Middle frontal gyrus (tissue), 1 donor: ENCODE measurements around the gene FGD1.
"Not testable (repeated sequence)": the region's sequence is repeated elsewhere in the genome, so short reads cannot be mapped to it uniquely, and the experiment has no call there.

Experiments used
- DNase-seq: peaks from one replicate; pipeline ENCODE4 v3.0.0-alpha.2; 2015; ENCODE audit warnings: low spot score; ENCODE audit errors: extremely low spot score

FGD1 gene

DNA sequence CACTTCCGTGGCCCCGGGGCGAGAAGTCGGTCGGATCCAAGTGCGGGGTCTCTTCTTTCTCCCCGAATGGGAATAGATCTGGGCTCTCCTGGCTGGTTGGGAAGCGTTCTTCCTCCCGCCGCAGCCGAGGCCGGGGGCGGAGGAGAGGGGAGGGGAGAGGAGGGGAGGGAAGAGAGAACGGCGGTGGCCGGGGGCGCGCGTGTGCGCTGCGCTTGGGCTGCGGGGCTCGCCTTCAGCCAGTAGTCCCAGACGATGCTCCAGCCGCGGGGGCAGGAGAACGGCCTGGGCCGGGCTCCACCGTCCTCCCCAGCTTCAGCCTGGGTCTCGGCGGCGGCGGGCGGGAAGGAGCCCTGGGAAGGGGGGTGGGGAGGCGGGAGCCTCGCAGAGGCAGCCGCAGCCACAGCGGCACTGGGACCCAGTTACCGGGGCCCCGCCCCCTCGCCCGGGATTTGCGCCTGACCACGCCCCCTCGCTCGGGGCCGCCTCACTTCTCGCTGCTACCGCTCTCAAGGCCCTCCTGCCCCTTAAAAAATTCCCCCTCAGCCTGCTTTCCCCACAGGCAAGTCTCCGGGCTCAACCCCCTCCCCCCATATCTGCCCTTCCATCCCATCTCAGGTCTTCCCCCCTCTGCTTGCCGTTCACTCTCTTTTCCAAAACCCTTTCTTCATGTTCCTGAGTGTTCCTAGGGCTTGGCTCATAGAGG is at the start of gene FGD1:
Gene FGD1 (minus strand): TSS at position 421 of the 703 bp plus-strand sequence. CDS start 802 bp downstream, outside the sequence.
- no peak for DNase-seq

DNA sequence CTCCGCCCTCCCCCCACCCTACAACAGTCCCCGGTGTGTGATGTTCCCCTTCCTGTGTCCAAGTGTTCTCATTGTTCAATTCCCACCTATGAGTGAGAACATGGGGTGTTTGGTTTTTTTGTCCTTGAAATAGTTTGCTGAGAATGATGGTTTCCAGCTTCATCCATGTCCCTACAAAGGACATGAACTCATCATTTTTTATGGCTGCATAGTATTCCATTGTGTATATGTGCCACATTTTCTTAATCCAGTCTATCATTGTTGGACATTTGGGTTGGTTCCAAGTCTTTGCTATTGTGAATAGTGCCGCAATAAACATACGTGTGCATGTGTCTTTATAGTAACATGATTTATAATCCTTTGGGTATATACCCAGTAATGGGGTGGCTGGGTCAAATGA is 46.2 kb upstream of the FGD1 start:
- DNase-seq, result not testable (repeated sequence)

DNA sequence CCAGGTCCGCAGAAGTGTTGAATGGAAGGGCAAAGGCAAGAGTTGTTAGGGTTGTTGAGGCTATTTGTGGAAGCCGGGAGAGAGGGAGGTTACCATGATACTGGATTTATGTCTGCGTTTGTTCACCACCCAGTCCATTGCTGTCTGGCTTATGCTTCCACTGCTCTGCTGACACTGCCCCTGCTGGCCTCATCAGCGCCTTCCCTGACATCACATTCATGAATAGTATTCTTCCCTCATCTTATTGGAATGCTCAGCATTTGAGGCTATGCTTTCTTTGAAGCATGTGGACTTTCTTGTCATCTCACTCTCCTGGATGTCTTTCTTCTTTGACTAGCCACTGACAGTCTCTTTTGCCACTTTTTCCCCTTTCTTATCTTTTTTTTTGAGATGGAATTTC is 44.3 kb upstream of the FGD1 start:
- no peak for DNase-seq

DNA sequence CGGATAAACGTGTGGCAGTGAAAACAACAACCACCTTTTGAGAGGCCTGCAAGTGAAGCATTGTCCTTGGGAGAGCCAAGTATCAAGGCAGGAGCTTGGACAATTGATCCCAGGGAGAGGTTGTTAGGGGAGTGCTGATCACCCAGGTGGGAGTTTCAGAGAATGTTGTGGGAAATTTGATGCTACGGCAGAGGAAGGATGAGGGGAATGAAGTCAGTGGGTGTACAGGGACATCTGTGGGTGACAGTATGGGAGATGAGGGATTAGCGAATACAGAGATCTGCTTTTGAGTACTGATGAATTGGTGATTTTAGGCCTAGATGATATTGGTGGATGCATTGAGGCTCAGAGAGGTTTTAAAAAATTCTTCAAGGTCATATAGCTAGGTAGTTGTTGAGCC is 38.2 kb upstream of the FGD1 start:
- DNase-seq, result no peak

DNA sequence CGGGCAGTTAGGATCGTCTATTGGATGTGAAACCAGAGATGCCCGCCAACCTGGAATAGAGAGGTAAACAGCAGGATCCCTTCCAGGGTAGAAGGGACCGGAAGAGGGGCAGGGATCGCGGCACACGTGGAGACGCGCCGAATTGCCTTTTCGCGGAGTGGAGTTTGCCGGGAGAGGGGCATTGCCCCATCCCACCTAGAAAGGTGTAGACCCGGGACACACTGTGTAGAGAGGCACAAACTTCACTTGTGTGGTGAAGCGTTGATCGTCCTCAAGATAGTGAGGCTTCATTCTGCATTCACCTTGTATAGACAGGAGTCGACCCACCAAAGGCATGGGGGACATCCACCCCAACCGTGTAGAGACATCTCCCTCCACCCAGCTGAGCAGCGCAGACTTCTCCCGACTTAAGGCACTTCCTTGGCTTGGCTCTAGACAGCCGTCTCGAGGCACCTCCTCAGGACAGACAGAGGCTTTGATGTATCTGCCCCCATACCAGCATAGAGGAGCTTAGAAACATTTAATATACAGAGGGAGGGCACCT is 34.4 kb upstream of the FGD1 start:
- DNase-seq, result no peak

DNA sequence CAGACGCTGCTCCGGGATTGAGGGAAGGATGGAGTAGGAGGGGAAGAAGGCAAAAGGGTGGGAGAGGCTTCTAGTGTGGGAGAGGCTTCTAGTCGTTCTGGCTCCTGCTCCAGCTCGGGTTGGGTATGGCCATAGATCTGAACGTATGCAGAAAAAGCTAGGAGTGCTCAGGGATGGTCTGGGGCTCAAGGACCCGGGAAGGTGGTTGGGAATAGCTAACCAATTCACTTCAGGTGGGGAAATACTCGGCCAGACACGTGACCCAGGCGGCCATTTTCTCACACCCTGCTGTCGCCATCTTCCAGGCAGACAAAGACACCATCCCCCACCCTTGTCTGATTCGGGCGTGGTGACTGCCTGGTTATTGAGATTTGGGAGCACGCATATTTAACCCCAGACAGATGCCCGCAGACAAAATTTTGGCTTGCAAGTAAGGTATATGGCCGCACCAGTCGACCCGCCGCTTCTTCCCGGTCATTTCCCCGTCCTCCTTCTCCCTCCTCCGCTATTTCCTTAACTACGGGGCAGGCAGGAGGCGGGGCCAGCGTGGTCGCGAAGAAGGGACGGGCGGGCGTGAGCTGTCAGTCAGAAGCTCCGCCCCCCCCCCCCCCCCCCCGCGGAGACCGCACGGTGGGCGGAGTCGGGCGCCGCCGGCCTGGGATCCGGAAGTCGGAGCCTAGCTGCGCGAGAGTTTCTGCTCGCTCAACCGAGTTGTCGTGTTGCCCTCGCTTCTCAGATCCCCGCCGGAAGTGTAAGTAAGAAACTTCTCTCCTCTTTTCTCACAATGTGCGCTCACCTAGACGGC is 33.7 kb upstream of the FGD1 start, which contains the start of gene GNL3L:
Gene GNL3L (plus strand): TSS at position 668 of the 805 bp plus-strand sequence. CDS start 2,348 bp downstream, outside the sequence.
- DNase-seq, result peak; percentile 46

DNA sequence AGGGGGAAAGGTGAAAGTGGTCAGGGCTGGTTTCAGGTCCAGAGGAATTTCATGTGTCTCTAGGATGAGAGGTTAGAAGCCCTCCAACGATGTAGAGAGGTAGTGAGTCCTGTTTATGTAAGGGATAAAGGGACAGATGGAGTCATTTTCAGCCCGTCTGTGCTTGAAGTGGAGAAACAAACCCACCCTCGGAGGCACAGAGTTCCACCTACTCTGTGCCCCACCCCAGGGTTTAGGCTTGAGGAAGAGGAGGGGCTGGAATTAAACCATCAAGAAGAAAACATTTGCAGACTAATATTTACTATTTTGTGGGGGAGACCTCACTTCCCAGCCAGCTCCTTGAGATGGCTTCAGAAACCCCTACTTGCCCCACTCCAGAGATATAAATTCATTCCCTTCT is 33.1 kb upstream of the FGD1 start:
- DNase-seq, result no peak

DNA sequence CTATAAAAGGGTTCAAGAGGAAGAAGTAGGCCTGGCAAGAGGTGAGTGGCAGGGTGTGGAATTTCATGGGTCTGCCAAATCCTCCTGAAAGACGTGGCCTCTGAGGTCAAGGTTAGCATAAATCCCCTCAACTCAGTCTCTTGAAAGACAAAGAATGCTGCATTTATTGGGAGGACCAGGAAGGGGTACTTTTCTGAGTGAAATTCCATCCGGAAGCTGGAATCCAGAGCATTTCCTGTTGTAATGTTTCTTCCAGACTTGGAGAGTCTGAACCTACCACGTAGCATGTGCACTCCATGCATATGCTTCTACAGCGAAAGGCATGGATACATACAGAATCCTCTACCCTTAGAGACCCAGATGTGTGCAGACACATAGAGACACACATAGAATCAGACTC is 13.4 kb upstream of the FGD1 start:
- no peak for DNase-seq

DNA sequence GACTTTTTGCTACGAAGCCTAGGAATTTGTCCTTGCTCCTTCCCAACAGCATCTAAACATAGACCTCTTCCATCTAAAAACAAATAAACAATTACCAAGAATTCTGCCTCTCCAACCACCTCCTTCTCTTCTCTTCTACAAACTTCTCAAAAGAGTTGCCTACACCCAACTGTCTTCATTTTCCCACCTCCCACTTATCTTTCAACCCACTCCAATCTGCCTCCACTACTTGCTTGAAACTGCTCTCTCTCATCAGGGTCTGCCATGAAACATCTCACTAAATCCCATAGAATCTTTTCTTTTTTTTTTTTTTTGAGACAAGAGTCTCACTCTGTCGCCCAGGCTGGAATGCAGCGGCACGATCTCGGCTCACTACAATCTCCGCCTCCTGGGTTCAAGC is 902 bp upstream of the FGD1 start:
- DNase-seq, result no peak

DNA sequence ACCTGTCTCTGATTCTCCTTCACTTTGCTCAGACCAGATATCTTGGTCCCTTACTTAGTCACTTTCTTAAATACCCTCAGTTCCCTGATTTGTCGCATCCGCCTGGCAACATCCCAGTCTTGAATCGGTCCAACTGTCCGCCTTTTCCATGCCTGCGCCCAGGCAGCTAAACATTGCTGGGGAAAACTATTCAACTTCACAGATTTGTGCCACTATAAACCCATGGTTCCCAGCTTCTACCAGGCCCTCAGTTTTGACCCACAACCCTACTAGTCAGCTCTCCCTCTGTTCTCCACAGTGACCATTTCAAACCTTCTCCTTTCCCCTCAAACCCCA is 451 bp upstream of the FGD1 start:
- DNase-seq, result no peak

DNA sequence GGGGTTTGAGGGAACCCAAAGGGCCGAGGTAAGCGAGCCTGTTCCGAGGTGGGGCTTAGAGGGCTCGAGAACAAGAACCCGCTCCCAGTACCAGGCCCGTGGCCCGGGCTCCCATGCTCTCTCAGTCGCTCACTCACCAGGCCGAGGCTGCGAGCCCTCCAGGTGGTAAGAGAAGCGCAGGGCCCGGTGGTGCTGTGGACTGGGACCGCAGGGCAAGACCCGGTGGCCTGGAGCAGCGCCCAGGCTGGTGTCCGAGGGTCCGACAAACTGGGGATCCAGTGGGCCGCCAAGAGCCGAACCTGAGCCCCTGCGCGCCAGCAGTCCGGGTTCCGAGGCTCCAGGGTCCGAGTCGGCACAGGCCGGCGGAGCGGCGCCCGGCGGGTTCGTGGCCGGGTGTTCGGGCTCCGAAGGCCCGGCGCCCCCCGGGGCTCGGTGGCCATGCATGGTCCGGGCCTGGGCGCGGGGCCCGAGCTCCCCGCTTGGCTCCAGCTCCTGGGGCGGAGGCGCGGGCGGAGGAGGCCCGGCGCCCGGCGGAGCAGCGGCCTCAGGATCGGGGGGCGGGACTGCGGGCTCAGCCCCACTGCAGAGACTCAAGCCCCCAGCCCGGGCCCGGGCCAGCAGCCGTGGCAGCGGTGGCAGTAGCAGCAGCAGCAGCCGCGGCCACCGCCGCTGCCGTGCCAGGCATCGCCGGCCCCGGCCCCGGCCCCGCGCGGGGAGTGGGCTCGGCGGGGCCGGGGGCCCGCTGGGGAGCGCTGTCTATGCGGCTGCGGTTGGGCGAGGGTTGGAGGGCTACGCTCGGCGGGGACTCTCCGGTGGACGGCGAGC is 833 bp downstream of the FGD1 start:
- no peak for DNase-seq

DNA sequence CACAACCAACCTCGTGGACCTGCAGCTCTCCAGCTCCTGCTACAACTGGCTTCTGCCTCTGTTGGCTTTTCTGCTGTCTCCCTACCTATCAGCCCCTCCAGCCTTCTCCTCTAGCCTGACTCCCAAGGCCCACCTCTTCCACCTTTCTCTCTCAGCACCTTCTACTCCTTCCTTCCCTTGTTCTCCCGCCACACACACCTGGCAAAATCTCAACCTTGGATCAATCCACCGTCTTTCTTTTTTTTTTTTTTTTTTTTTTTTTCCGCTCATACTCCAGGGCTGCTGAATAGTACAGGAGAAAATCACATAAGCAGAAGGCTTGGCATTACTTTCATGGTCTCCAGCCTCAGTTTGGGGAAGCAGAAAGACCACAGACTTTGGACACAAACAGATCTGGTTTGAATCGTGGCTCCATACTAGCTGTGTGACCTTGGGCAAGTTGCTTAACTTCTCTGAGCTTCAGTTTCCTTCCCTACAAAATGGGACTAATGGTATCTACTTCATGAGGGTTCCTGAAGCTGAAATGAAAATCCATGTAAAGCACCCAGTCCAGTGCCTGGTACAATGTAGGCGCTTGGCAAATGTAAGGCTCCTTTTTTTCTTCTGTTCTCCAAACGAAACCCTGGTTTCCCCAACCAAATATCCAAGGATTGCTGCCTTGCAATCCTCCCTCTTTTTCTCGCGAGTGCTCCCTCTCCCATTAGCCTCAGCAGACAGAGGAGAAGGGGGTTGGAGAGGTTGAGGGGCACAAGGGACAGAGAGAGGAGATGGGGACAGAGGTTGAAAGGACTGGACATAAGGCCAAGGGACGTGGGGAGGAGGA is 1.7 kb downstream of the FGD1 start:
- no peak for DNase-seq

DNA sequence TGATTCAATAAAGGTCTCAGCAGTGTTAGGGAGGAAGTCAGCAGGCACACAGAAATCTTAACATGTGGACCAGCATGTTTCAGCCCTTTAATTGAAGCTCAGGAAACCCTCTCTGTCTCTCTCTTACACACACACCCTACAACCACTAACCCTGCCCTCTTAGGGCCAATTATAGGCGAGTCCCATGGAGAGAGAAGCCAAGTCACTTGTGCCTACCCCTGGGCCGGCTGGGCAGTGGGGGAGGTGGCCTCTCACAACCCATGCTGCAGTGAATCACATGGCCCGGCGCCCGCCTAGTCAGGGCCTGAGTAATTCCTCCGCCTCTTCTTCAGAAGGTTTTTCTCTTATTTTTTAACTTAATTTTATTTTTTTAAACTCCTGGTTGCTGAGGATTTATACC is 3.7 kb downstream of the FGD1 start:
- no peak for DNase-seq

DNA sequence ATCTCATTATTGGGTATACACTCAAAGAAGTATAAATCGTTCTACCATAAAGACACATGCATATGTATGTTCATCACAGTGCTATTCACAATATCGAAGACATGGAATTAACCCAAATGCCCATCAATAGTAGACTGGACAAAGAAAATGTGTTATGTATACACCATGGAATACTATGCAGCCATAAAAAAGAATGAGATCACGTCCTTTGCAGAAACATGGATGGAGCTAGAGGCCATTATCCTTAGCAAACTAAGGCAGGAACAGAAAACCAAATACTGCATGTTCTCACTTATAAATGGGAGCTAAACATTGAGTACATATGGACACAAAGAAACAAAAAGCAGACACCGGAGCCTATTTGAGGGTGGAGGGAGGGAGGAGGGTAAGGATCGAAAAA is 6.2 kb downstream of the FGD1 start:
- not testable (repeated sequence) for DNase-seq

DNA sequence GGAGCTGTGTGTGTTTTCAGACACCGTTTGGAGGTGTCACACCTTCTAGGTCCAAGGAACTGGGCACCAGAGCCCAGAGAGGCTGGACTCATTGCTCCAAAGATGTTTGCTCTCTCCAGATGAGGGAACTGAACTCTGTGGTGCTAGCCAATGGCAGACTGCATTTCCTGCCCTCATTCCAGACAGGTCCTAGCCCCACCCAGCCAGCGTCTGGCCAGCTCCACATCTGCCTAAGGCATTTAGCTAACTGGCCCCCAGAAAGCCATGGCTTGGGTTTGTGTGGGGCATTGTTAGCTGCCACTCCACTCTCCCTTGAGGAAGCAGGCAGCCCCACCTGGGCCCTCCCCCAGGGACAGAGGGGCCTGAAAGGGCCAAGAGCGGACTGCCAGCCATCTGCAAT is 11.4 kb downstream of the FGD1 start:
- no peak for DNase-seq

DNA sequence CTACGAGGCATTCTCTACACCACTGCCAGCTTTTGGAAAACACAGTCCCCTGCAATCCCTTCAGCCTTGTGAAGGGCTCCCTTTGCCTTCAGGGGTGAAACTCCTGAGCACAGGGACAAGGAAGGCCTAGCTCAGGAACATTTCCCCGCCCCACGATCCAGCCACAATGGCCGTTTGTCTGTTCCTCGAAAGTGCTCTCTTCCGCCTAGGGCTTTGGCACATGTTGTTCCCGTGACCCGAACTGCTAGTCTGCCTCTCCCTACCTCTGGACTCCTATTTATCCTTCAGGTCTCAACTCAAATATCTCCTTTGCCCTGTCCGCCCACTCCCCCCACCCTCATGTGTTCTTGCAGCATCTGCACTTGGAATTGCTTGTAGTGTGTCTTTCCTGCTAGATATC is 12.1 kb downstream of the FGD1 start:
- no peak for DNase-seq

DNA sequence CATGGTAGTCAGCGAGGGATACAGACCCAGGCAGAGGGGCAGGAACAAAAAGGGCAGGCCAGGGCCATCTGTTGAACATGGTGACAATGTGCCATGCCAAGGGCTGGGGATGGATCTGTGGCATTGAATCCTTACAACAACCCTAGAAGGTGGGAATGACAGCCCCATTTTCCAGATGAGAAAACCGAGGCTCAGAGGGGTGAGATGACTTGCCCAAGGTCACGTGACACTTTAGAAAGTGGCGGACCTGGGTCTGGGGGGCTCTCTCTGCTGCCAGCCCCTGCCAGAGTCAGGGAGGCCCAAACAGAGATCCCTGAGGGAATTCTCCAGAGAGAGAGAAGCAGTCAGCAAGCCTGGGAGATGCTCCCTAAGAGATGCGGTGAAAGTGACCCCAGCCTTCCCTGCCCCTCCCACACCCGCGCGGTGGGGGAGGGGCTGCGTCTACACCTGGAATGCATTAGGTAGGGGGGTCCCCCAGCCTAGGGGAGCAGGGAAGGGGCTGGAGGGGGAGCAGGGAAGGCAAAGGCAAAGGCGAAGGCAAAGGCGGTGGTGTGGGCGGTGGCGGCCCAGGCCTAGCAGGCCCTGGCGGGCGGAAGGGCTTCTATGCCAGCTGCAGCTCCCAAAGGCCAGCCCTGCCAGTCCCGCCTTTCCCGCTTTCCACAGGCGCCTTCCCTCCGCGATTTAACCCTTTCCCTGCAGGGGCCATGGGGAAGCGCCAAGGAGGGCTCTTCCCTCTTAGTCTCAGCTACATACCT is 13.0 kb downstream of the FGD1 start:
- DNase-seq, result no peak

DNA sequence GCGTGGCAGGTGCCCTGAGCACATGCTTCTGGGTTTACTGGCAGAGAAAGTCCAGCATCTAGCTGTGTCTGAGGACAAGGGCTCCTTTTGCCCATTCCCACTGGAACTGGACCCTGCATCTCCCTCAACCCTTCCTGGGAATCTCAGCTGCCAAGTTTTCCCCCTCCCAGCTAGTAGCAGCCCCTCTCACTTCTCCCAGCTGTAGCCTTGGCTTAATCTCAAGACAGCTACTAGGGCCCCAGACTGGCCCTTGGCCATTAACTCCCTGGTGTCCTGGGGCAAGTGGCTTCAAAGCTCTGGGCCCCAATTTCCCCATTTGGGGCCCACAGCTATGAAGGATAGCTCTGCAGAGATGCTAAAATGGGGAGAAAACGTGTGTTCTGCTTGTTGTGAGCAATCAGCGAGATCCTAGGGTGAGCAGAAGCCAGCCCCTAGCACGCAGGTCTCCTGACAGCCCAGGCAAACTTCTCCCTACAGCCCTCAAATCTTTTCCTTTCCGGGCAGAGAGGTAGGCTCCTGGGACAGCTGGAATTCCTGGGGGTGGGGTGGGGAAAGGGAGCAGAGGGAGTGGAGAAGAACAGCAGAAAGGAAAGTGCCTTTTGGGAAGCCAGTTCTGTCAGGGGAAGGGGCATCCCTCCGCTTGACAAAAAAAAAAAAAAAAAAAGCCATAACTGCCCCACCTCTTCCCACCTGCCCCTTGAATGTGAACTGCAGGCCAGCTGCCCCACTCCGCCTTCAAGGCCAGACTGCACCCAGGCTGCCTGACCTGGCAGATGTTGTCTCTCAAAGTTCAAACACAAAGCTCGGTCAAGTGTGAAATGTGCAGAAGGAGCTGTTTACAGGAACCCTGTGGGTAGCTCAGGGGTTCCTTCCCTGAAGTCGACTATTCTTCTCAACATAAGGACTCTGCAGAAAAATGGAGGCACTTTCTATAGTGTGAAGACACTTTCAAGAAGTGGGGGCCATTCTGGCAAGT is 16.6 kb downstream of the FGD1 start:
- DNase-seq, result no peak
